CD14-positive monocyte (primary cell): ENCODE data around the gene CDC42BPB. TPM values are rescaled to one million over a fixed set of nuclear protein-coding genes. Genes with fewer than 3 reads are reported as not detected.
"Not testable (repeated sequence)": the region's sequence is repeated elsewhere in the genome, so short reads cannot be mapped to it uniquely, and the experiment has no call there.

Source experiments
- DNase-seq, 3 donors: peaks; one replicate each; pipeline ENCODE4 v3.0.0-alpha.2; 2011 to 2022
- H2AFZ ChIP-seq: 2 replicates; pipeline ENCODE4 v1.6.0; 2012; ENCODE audit warnings: mild to moderate bottlenecking, low read depth, low read length, inconsistent platforms; ENCODE audit not compliant: insufficient read depth, poor library complexity, severe bottlenecking
- H3K27ac ChIP-seq, 2 donors: 1 replicate in 1 of 2; 2 replicates in 1 of 2; pipeline ENCODE4 v1.5.1; 2012 to 2013; ENCODE audit warnings: low read length in 2 of 2, control low read depth in 1 of 2, inconsistent platforms in 1 of 2, low read depth in 1 of 2, mild to moderate bottlenecking in 1 of 2
- H3K27me3 ChIP-seq, 2 donors: one replicate each; pipeline versions ENCODE4 v1.6.0 to v1.6.1; 2011 to 2013; ENCODE audit warnings: low read length in 2 of 2; ENCODE audit not compliant: control insufficient read depth in 2 of 2, insufficient read depth in 2 of 2
- H3K36me3 ChIP-seq, 2 donors: replicated peaks in 1 of 2; 1 replicate in 1 of 2; 2 replicates in 1 of 2; pipeline versions ENCODE4 v1.5.1 to v1.6.1; 2012 to 2013; ENCODE audit warnings: low read length in 2 of 2, control low read depth in 1 of 2, inconsistent platforms in 1 of 2, mild to moderate bottlenecking in 1 of 2; ENCODE audit not compliant: insufficient read depth in 2 of 2, control insufficient read depth in 1 of 2
- H3K4me1 ChIP-seq, 2 donors: 1 replicate in 1 of 2; 2 replicates in 1 of 2; pipeline versions ENCODE4 v1.5.1 to v1.6.1; 2012 to 2013; ENCODE audit warnings: low read length in 2 of 2, control low read depth in 1 of 2, inconsistent platforms in 1 of 2, mild to moderate bottlenecking in 1 of 2, moderate library complexity in 1 of 2; ENCODE audit not compliant: insufficient read depth in 2 of 2, control insufficient read depth in 1 of 2
- H3K4me2 ChIP-seq: replicated peaks from 2 replicates; pipeline ENCODE3; 2012; ENCODE audit warnings: low read length, moderate library complexity, mild to moderate bottlenecking; ENCODE audit not compliant: poor library complexity, severe bottlenecking; ENCODE audit errors: extremely low read depth
- H3K4me3 ChIP-seq, 3 experiments: fragments of 200-600 bp in 1 of 3; sonication (generic) in 1 of 3; replicated peaks in 1 of 3; 1 replicate in 2 of 3; 2 replicates in 1 of 3; pipeline ENCODE4 v1.5.1; 2011 to 2013; ENCODE audit warnings: low read length in 3 of 3, mild to moderate bottlenecking in 3 of 3, control low read depth in 2 of 3, low read depth in 2 of 3, inconsistent platforms in 1 of 3, moderate library complexity in 1 of 3
- H3K79me2 ChIP-seq: 2 replicates; pipeline ENCODE4 v1.6.0; 2012; ENCODE audit warnings: mild to moderate bottlenecking, control low read depth, inconsistent platforms, low read length, moderate library complexity; ENCODE audit not compliant: insufficient read depth
- H3K9ac ChIP-seq: 2 replicates; pipeline ENCODE4 v1.6.0; 2017; ENCODE audit warnings: low read length, mild to moderate bottlenecking; ENCODE audit not compliant: insufficient read depth, poor library complexity, severe bottlenecking
- H3K9me3 ChIP-seq, 2 donors: replicated peaks in 1 of 2; 1 replicate in 1 of 2; 2 replicates in 1 of 2; pipeline versions ENCODE4 v1.5.1 to v1.6.1; 2012 to 2013; ENCODE audit warnings: low read length in 2 of 2, control low read depth in 1 of 2; ENCODE audit not compliant: control insufficient read depth in 1 of 2, insufficient read depth in 1 of 2
- H4K20me1 ChIP-seq: 2 replicates; pipeline ENCODE4 v1.6.0; 2012; ENCODE audit warnings: mild to moderate bottlenecking, low read length, control low read depth, moderate library complexity; ENCODE audit not compliant: insufficient read depth
- H3K27ac Mint-ChIP-seq, 7 donors: one replicate each; pipeline ENCODE4 v1.8.0; 2020; ENCODE audit warnings: mild to moderate bottlenecking in 7 of 7, mixed read lengths in 7 of 7, moderate library complexity in 6 of 7, inconsistent platforms in 2 of 7
- H3K27me3 Mint-ChIP-seq, 3 donors: one replicate each; pipeline ENCODE4 v1.8.0; 2021 to 2022; ENCODE audit warnings: low read depth in 3 of 3, mild to moderate bottlenecking in 3 of 3, mixed read lengths in 3 of 3, moderate library complexity in 3 of 3, inconsistent platforms in 1 of 3
- H3K36me3 Mint-ChIP-seq, 2 donors: one replicate each; pipeline ENCODE4 v1.8.0; 2020; ENCODE audit warnings: mixed read lengths in 2 of 2, inconsistent platforms in 1 of 2, mild to moderate bottlenecking in 1 of 2
- H3K4me1 Mint-ChIP-seq: one replicate; pipeline ENCODE4 v1.8.0; 2020; ENCODE audit warnings: mild to moderate bottlenecking, mixed read lengths
- H3K4me3 Mint-ChIP-seq, 2 donors: one replicate each; pipeline ENCODE4 v1.8.0; 2020; ENCODE audit warnings: mild to moderate bottlenecking in 2 of 2, mixed read lengths in 2 of 2, moderate library complexity in 1 of 2
- H3K9me3 Mint-ChIP-seq, 7 donors: one replicate each; pipeline ENCODE4 v1.8.0; 2020 to 2022; ENCODE audit warnings: mixed read lengths in 7 of 7, mild to moderate bottlenecking in 6 of 7, moderate library complexity in 6 of 7, inconsistent platforms in 2 of 7
- WGBS: methylation state at CpG from one replicate; pipeline ENCODE4 v1.1.5; 2013; ENCODE audit warnings: missing lambda C conversion rate; ENCODE audit not compliant: insufficient coverage; 5-methylcytosine and 5-hydroxymethylcytosine counted together
- intact Hi-C, 2 donors: fragments of 100-400 bp; cut with micrococcal nuclease; formaldehyde crosslinking; loops; one replicate each; pipeline versions ENCODE4 v1.15.0 to v1.15.1; 2023
- polyA plus RNA-seq, 3 donors: library from polyadenylated mRNA; depleted of rRNA in 1 of 3; unstranded in 2 of 3; stranded (reverse) in 1 of 3; fragments of 300-500 nt in 2 of 3; fragments of >200 nt in 1 of 3; fragmentation: Illumina TruSeq in 2 of 3; gene quantifications; 1 replicate in 2 of 3; 2 replicates in 1 of 3; pipeline ENCODE4 v1.2.3, GENCODE V29; 2012 to 2021
- TF ChIP-seq, protein P1 (sequence below): fragments of 200-600 bp; IDR thresholded peaks from one replicate; pipeline ENCODE4 v1.8.0; 2022; ENCODE audit warnings: antibody characterized with exemption, mild to moderate bottlenecking

Gene CDC42BPB
- polyA plus RNA-seq, 3 donors = 0.25 to 19.0 (median 0.60) TPM

DNA sequence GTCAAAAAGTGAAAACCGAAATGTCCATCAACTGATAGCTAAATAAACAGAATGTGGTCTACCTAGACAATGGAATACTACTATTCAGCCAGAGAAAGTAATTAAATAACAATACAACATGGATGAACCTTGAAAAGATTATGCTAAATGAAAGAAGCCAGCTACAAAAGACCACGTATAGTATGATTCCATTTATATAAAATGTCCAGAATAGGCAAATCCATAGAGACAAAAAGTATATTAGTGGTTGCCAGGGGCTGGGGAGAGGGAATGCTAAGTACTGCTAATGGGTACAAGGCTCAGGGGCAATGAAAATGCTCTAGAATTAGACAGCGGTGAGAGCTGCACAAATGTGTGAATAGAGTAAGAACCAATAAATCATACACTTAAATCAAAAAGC, 29.9 kb downstream of the CDC42BPB start:
- Histone ChIP-seq H3K27ac (no peak overlapping the region), H3K79me2 (no peaks in the 10 kb centered on the region), H3K4me1 (no peaks in the 10 kb centered on the region), H3K9ac (no peak overlapping the region), H3K4me2 (no peak overlapping the region), H3K36me3 (no peaks in the 10 kb centered on the region), H4K20me1 (peaks cover 88% of the 10 kb centered on the region), H2AFZ (no peak overlapping the region), H3K27me3 (no peaks in the 10 kb centered on the region), H3K4me3 (no peak overlapping the region), H3K9me3 (no peaks in the 10 kb centered on the region)
- H3K27me3 Mint-ChIP-seq = peaks cover 0 to 2% (median 0%) of the 10 kb centered on the region in 3 donors
- H3K36me3 Mint-ChIP-seq = no peaks in the 10 kb centered on the region
- intact Hi-C loops = no loop called here
- no peak overlapping the region for H3K27ac Mint-ChIP-seq
- peaks cover 7% of the 10 kb centered on the region for H3K4me1 Mint-ChIP-seq
- peaks cover 0 to 5% (median 3%) of the 10 kb centered on the region in 7 donors for H3K9me3 Mint-ChIP-seq
- no peak for DNase-seq
- no CpG with 5 or more reads among the region's 3 CpGs for WGBS
- no peak overlapping the region for H3K4me3 Mint-ChIP-seq
- TF ChIP-seq, protein P1, sequence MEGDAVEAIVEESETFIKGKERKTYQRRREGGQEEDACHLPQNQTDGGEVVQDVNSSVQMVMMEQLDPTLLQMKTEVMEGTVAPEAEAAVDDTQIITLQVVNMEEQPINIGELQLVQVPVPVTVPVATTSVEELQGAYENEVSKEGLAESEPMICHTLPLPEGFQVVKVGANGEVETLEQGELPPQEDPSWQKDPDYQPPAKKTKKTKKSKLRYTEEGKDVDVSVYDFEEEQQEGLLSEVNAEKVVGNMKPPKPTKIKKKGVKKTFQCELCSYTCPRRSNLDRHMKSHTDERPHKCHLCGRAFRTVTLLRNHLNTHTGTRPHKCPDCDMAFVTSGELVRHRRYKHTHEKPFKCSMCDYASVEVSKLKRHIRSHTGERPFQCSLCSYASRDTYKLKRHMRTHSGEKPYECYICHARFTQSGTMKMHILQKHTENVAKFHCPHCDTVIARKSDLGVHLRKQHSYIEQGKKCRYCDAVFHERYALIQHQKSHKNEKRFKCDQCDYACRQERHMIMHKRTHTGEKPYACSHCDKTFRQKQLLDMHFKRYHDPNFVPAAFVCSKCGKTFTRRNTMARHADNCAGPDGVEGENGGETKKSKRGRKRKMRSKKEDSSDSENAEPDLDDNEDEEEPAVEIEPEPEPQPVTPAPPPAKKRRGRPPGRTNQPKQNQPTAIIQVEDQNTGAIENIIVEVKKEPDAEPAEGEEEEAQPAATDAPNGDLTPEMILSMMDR = no peak

DNA sequence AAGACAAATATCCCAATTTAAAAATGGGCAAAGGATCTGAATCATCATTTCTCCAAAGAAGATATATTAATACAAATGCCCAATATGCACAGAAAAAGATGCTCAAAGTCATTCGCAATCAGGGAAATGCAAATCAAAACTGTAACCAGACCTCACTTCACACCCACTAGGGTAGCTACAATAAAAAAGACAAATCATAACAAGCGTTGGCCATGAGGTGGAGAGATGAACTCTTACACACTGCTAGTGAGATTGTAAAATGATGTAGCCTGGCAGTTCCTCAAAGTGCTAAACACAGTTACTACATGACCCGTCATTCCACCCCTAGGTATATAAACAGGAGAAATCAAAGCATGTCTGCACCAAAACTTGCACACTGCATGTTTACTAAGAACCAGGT, 30.4 kb downstream of the CDC42BPB start:
- WGBS = no CpG with 5 or more reads among the region's 3 CpGs
- Histone ChIP-seq H3K4me1 (no peaks in the 10 kb centered on the region), H3K4me2 (no peak overlapping the region), H4K20me1 (peaks cover 88% of the 10 kb centered on the region), H3K79me2 (no peaks in the 10 kb centered on the region), H3K9ac (no peak overlapping the region), H3K4me3 (no peak overlapping the region), H3K9me3 (no peaks in the 10 kb centered on the region), H3K27me3 (no peaks in the 10 kb centered on the region), H3K36me3 (no peaks in the 10 kb centered on the region), H2AFZ (no peak overlapping the region), H3K27ac (no peak overlapping the region)
- Mint-ChIP-seq H3K36me3 (no peaks in the 10 kb centered on the region), H3K9me3 (peaks cover 0 to 5% (median 3%) of the 10 kb centered on the region in 7 donors), H3K27me3 (peaks cover 0 to 2% (median 0%) of the 10 kb centered on the region in 3 donors), H3K4me1 (peaks cover 7% of the 10 kb centered on the region), H3K4me3 (no peak overlapping the region), H3K27ac (no peak overlapping the region)
- TF ChIP-seq, protein P1 = no peak
- no peak for DNase-seq
- intact Hi-C loops = no loop called here

DNA sequence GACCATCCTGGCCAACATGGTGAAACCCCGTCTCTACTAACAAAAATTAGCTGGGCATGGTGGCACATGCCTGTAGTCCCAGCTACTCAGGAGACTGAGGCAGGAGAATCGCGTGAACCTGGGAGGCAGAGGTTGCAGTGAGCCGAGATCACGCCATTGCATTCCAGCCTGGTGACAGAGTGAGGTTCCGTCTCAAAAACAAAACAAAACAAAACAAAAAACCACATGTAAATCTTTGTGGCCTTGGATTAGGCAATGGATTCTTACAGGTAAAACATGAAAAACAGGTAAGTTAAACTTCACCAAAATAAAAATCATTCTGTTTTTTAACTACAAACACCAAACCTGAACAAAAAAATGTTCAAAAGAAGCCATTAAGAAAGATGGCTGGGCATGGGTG, 31.2 kb downstream of the CDC42BPB start:
- peaks cover 87% of the 10 kb centered on the region for H4K20me1 ChIP-seq
- H3K36me3 Mint-ChIP-seq, H3K4me2 ChIP-seq, H3K27ac Mint-ChIP-seq, H3K4me3 Mint-ChIP-seq, H3K4me1 ChIP-seq, H3K4me1 Mint-ChIP-seq, H3K9me3 Mint-ChIP-seq, H3K79me2 ChIP-seq, H3K27ac ChIP-seq, H3K27me3 ChIP-seq, H3K36me3 ChIP-seq, intact Hi-C loops, H3K4me3 ChIP-seq, H3K9me3 ChIP-seq, H3K27me3 Mint-ChIP-seq, DNase-seq, H2AFZ ChIP-seq, H3K9ac ChIP-seq: not testable (repeated sequence)
- 100% methylated on average over 1 of the region's 6 CpGs for WGBS
